Coronary artery (tissue), 2 donors: ENCODE data around the gene LYST.
A peak's percentile ranks its signal among the peaks of the same experiment; 100 is the strongest.
"Not testable (repeated sequence)": the region's sequence is repeated elsewhere in the genome, so short reads cannot be mapped to it uniquely, and the experiment has no call there.

ENCODE experiments used
- DNase-seq: peaks from one replicate; pipeline ENCODE4 v3.0.0-alpha.2; 2017; ENCODE audit warnings: low spot score
- H3K27ac ChIP-seq, 2 donors: fragments of 200-600 bp; sonication (generic); one replicate each; pipeline ENCODE4 v1.5.1; 2016 to 2019
- H3K4me3 ChIP-seq: fragments of 200-600 bp; sonication (generic); 2 replicates; pipeline ENCODE4 v1.5.1; 2016; ENCODE audit warnings: mild to moderate bottlenecking, moderate library complexity
- CTCF ChIP-seq: fragments of 200-600 bp; sonication (generic); IDR thresholded peaks from one replicate; pipeline ENCODE4 v1.5.1; 2019; ENCODE audit warnings: antibody characterized with exemption

The LYST gene

GRCh38 chr1:235799264-235799663 lies 67.4 kb downstream of the LYST start:
- no peak for DNase-seq
- Histone ChIP-seq H3K27ac (no peak overlapping the region), H3K4me3 (no peak overlapping the region)
- no peak for TF ChIP-seq CTCF

- no peak for TF ChIP-seq CTCF
- Histone ChIP-seq H3K27ac (no peak overlapping the region), H3K4me3 (no peak overlapping the region)
- no peak for DNase-seq
Observed at GRCh38 chr1:235791532-235792060, 75.1 kb downstream of the LYST start.

GRCh38 chr1:235790123-235790522 lies 76.6 kb downstream of the LYST start:
- no peak for DNase-seq
- no peak overlapping the region for H3K27ac ChIP-seq
- H3K4me3 ChIP-seq = no peak overlapping the region
- TF ChIP-seq CTCF = no peak

GRCh38 chr1:235786227-235786898 lies 80.3 kb downstream of the LYST start:
- H3K27ac ChIP-seq, H3K4me3 ChIP-seq, DNase-seq: not testable (repeated sequence)

GRCh38 chr1:235784950-235785349 lies 81.8 kb downstream of the LYST start:
- TF ChIP-seq CTCF = no peak
- no peak for DNase-seq

GRCh38 chr1:235783148-235783776 lies 83.4 kb downstream of the LYST start:
- peak; percentile 25 for TF ChIP-seq CTCF
- H3K27ac ChIP-seq = no peak overlapping the region
- H3K4me3 ChIP-seq = no peak overlapping the region
- no peak for DNase-seq

More at GRCh38 chr1:235784950-235785349, 81.8 kb downstream of the LYST start:
- H3K27ac ChIP-seq = no peak overlapping the region
- no peak overlapping the region for H3K4me3 ChIP-seq

- no peak for DNase-seq
- Histone ChIP-seq H3K4me3 (no peak overlapping the region), H3K27ac (no peak overlapping the region)
- no peak for TF ChIP-seq CTCF
Observed at GRCh38 chr1:235782601-235783000, 84.1 kb downstream of the LYST start.
